D721Med (cell line): ENCODE data around the gene GUCY1A2.

Source experiments
- DNase-seq: peaks from one replicate; pipeline ENCODE4 v3.0.0; 2011; ENCODE audit warnings: low spot score; ENCODE audit not compliant: insufficient read length
- FAIRE-seq: peaks from 2 replicates; lab custom pipeline; 2011; peaks lifted over from hg19 to GRCh38; lab: Jason Lieb, UNC
- TF ChIP-seq, protein P1 (sequence below): IDR thresholded peaks from 2 replicates; pipeline ENCODE4 v1.5.1; 2012; ENCODE audit warnings: mild to moderate bottlenecking, control low read depth; ENCODE audit not compliant: insufficient read depth; ENCODE audit errors: missing control alignments

Gene GUCY1A2

DNA sequence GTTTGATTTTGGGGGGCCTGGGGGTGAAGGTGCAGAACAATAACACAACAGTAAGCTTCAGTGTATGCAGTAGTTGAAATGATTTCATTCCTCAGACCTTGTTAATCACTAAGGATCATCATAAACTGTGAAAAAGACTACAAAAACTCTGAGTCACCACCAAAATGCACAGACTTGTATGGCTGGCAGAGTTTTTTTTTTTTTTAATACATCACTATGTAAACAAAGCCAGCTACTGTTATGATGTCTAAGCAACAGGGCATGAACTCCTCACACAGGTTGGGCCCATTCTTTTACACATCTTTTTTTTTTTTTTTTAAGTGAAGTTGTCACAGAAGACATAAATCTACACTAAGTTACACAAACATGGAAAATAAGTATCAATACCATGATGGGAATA, 311.9 kb downstream of the GUCY1A2 start:
- TF ChIP-seq, protein P1, sequence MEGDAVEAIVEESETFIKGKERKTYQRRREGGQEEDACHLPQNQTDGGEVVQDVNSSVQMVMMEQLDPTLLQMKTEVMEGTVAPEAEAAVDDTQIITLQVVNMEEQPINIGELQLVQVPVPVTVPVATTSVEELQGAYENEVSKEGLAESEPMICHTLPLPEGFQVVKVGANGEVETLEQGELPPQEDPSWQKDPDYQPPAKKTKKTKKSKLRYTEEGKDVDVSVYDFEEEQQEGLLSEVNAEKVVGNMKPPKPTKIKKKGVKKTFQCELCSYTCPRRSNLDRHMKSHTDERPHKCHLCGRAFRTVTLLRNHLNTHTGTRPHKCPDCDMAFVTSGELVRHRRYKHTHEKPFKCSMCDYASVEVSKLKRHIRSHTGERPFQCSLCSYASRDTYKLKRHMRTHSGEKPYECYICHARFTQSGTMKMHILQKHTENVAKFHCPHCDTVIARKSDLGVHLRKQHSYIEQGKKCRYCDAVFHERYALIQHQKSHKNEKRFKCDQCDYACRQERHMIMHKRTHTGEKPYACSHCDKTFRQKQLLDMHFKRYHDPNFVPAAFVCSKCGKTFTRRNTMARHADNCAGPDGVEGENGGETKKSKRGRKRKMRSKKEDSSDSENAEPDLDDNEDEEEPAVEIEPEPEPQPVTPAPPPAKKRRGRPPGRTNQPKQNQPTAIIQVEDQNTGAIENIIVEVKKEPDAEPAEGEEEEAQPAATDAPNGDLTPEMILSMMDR, result no peak
- no peak for FAIRE-seq
- no peak for DNase-seq

- FAIRE-seq (no peak), DNase-seq (no peak)
- TF ChIP-seq, protein P1, result no peak
Observed at GRCh38 chr11:106702805-106703204, 315.5 kb downstream of the GUCY1A2 start.

DNA sequence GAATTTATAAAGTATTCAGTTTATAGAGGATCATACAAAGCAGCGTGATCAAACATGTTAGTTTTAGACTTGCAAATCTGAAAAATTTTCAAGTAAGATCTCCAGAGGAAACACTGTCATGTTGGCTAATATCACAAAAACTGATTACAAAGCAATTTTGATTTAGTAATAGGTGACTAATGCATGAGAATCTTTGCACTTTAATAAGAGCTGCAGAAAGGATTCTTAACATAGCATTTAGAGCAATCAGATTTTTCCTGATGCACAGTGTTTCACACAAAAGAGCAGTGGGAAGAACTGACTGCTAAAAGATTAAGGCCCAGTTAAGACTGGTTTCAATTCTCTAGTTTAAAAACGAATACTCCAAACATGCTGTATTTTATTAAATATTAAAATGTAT, 321.2 kb downstream of the GUCY1A2 start:
- DNase-seq (no peak), FAIRE-seq (no peak)
- TF ChIP-seq, protein P1, result no peak

GRCh38 chr11:106695506-106695905, 322.8 kb downstream of the GUCY1A2 start:
- DNase-seq (no peak), FAIRE-seq (no peak)
- TF ChIP-seq, protein P1, result no peak

GRCh38 chr11:106694501-106694900, 323.8 kb downstream of the GUCY1A2 start:
- FAIRE-seq, result no peak
- TF ChIP-seq, protein P1, result no peak
- DNase-seq, result no peak

GRCh38 chr11:106691807-106692365, 326.4 kb downstream of the GUCY1A2 start:
- no peak for FAIRE-seq

DNA sequence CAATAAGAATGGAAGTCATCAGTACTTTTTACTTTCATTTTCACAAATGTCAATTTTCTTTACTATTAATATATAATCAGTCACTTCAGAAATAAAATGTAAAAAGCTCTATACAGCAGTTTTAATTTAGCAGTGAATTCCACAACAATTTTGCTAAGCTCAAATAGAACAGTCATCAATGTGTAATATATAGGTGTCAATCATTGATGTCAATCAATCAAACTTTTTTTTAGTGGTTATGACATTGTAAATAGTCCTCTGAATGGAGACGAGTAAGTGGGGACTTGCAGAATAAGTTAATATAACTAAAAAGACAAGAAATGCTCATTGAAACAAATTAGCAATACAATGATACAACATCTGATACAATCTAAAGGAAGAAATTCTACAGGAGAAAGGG, 327.4 kb downstream of the GUCY1A2 start:
- TF ChIP-seq, protein P1, result no peak
- DNase-seq (no peak), FAIRE-seq (no peak)

More at GRCh38 chr11:106691807-106692365, 326.4 kb downstream of the GUCY1A2 start:
- DNase-seq, result no peak
- TF ChIP-seq, protein P1, result no peak
